22Rv1 (cell line): ENCODE results near the gene IPO13.

ENCODE experiments used
- CTCF ChIP-seq: fragments of 450-650 bp; IDR thresholded peaks from 2 replicates; pipeline ENCODE4 v1.5.1; 2017; ENCODE audit warnings: mild to moderate bottlenecking
- ZFX ChIP-seq: fragments of 450-650 bp; IDR thresholded peaks from 2 replicates; pipeline ENCODE4 v1.6.1; 2017; ENCODE audit warnings: antibody characterized with exemption, borderline replicate concordance

GRCh38 chr1:43990271-43991199 is 43.8 kb downstream of the IPO13 start:
- TF ChIP-seq CTCF (no peak), ZFX (no peak)
